ENCODE measurements around the gene ZNF654. TPM values are rescaled to one million over a fixed set of nuclear protein-coding genes. Genes with fewer than 3 reads are reported as not detected.

ZNF654 gene
- total RNA-seq, 1 donor from 2014 or later, result 29.0 TPM

Other genes with a start within 250 kb of the ZNF654 start
- gene CGGBP1, start 250 bp upstream of the ZNF654 start, total RNA-seq, result 87.1 TPM
- 29.3 TPM for gene C3orf38, start 90.7 kb downstream of the ZNF654 start, total RNA-seq

Measured in tongue (tissue), 1 donor.